GM18498 (cell line): ENCODE results near the gene ZNF738.

Experiments
- ATAC-seq: cut with Tn5 transposase; IDR thresholded peaks from one replicate; pipeline ENCODE4 v1.9.1; 2021; ENCODE audit warnings: mild to moderate bottlenecking, moderate library complexity; ENCODE audit not compliant: unreplicated experiment

The ZNF738 gene

GRCh38 chr19:21422244-21422643 is 63.4 kb downstream of the ZNF738 start:
- no peak for ATAC-seq

GRCh38 chr19:21423057-21424041 is 64.5 kb downstream of the ZNF738 start:
- no peak for ATAC-seq
